ENCODE data around the gene TCF15. TPM values are rescaled to one million over a fixed set of nuclear protein-coding genes. Genes with fewer than 3 reads are reported as not detected.

Gene TCF15
- polyA plus RNA-seq, 2 of the 4 experiments (the other 2 are of a cell fraction), result not detected

GRCh38 chr20:602111-602970 lies 7.8 kb downstream of the TCF15 start:
- FAIRE-seq, result no peak
- Histone ChIP-seq H3K27ac (no peak overlapping the region), H3K4me1 (no peaks in the 10 kb centered on the region), H3K9me3 (no peaks in the 10 kb centered on the region), H3K4me2 (no peak overlapping the region), H3K4me3 (no peak overlapping the region)
- CTCF ChIA-PET, result interaction anchor here (0.9 to 3.2 kb wide), 12 partner anchors 12 to 354 kb away, joined by 3 to 13 read pairs (median 4); no protein-coding TSS in a partner anchor
- WGBS (ENCODE audit: missing lambda C conversion rate), result 51% methylated on average over 8 of the region's 8 CpGs
- DNase-seq (ENCODE audit: low read depth in 1 of 2, low spot score in 1 of 2), result no peak
- POLR2A ChIA-PET, result no interaction called here
- ATAC-seq, result no peak; a peak in 1 of 6 replicates
- TF ChIP-seq BCL3 (IDR thresholded peaks at IDR 0.05), result no peak
- TF ChIP-seq KDM5A (IDR thresholded peaks at IDR 0.05), result no peak
- TF ChIP-seq CEBPB (IDR thresholded peaks at IDR 0.05), result no peak
- TF ChIP-seq HDAC2 (IDR thresholded peaks at IDR 0.05), result no peak
- TF ChIP-seq EHF (CRISPR knock-in tag; IDR thresholded peaks at IDR 0.05), result no peak

- no peak for FAIRE-seq
- no peaks in the 10 kb centered on the region for H3K4me1 ChIP-seq
- no peak for ATAC-seq
- no peaks in the 10 kb centered on the region for H3K9me3 ChIP-seq
- no peak for DNase-seq (ENCODE audit: low read depth in 1 of 2, low spot score in 1 of 2)
- CTCF ChIA-PET, result interaction anchor here (0.6 to 3.2 kb wide), 6 partner anchors 39 to 1508 kb away, joined by 3 to 13 read pairs (median 3); no protein-coding TSS in a partner anchor
- POLR2A ChIA-PET, result no interaction called here
- 69% methylated on average over 6 of the region's 6 CpGs for WGBS (ENCODE audit: missing lambda C conversion rate)
- H3K4me2 ChIP-seq, result no peak overlapping the region
- TF ChIP-seq POLR2AphosphoS2 (conservative IDR thresholded peaks at IDR 0.05; ENCODE audit: low read length) (no peak), NFE2L2 (conservative IDR thresholded peaks at IDR 0.05; ENCODE audit: low read length) (no peak), TP53 (CRISPR knock-in tag; IDR thresholded peaks at IDR 0.05) (no peak), EP300 (IDR thresholded peaks at IDR 0.05) (no peak), MAX (IDR thresholded peaks at IDR 0.05) (no peak), SMC3 (IDR thresholded peaks at IDR 0.05) (no peak), POLR2A (IDR thresholded peaks at IDR 0.05; ENCODE audit: low read length) (no peak), REST (IDR thresholded peaks at IDR 0.05) (no peak), HOXB13 (CRISPR knock-in tag; IDR thresholded peaks at IDR 0.05; ENCODE audit: low read depth) (no peak)
- no peak overlapping the region for H3K4me3 ChIP-seq
- H3K27ac ChIP-seq, result no peak overlapping the region
Observed at GRCh38 chr20:600736-601135, 9.4 kb downstream of the TCF15 start.

- H3K4me2 ChIP-seq, result no peak overlapping the region
- FAIRE-seq (no peak), DNase-seq (ENCODE audit: low read depth in 1 of 2, low spot score in 1 of 2) (no peak), ATAC-seq (no peak)
- TF ChIP-seq MAX (IDR thresholded peaks at IDR 0.05) (no peak), CHD2 (IDR thresholded peaks at IDR 0.05; ENCODE audit: low read length, partially characterized antibody) (no peak), KDM5A (IDR thresholded peaks at IDR 0.05) (no peak), POLR2A (IDR thresholded peaks at IDR 0.05; ENCODE audit: low read length) (no peak), CBX2 (IDR thresholded peaks at IDR 0.05; ENCODE audit: borderline replicate concordance, low read depth) (no peak), EHF (CRISPR knock-in tag; IDR thresholded peaks at IDR 0.05) (no peak), RARB (CRISPR knock-in tag; IDR thresholded peaks at IDR 0.05) (no peak), ZFP36 (IDR thresholded peaks at IDR 0.05; ENCODE audit: borderline replicate concordance, partially characterized antibody) (no peak), CTCF (IDR thresholded peaks at IDR 0.05) (no peak), E2F6 (IDR thresholded peaks at IDR 0.05; ENCODE audit: borderline replicate concordance, low read depth) (no peak), RAD21 (conservative IDR thresholded peaks at IDR 0.05 in 1 of 2, IDR thresholded peaks at IDR 0.05 in 1 of 2) (no peak), POLR2AphosphoS2 (conservative IDR thresholded peaks at IDR 0.05; ENCODE audit: low read length) (no peak), HEYL (CRISPR knock-in tag; IDR thresholded peaks at IDR 0.05) (no peak)
- 75% methylated on average over 2 of the region's 2 CpGs for WGBS (ENCODE audit: missing lambda C conversion rate)
- ChIA-PET POLR2A (no interaction called here), CTCF (interaction anchor here (0.6 to 0.7 kb wide), 2 partner anchors 45 to 1509 kb away, joined by 3 read pairs; no protein-coding TSS in a partner anchor)
- no peak overlapping the region for H3K4me3 ChIP-seq
- no peaks in the 10 kb centered on the region for H3K4me1 ChIP-seq
- H3K9me3 ChIP-seq, result no peaks in the 10 kb centered on the region
- no peak overlapping the region for H3K27ac ChIP-seq
Observed at GRCh38 chr20:600141-600540, 10.0 kb downstream of the TCF15 start.
